HUES64 (cell line): ENCODE results near the gene VPS9D1.

Source experiments
- H3K27ac ChIP-seq: 2 replicates; pipeline ENCODE4 v1.7.0; 2013; ENCODE audit warnings: low read depth, low read length, inconsistent platforms
- H3K27me3 ChIP-seq: 2 replicates; pipeline ENCODE4 v1.6.1; 2013; ENCODE audit warnings: mild to moderate bottlenecking, low read length; ENCODE audit not compliant: insufficient read depth
- H3K36me3 ChIP-seq: 2 replicates; pipeline ENCODE4 v1.6.1; 2013; ENCODE audit warnings: mild to moderate bottlenecking, low read length; ENCODE audit not compliant: insufficient read depth
- H3K4me1 ChIP-seq: 2 replicates; pipeline ENCODE4 v1.6.1; 2013; ENCODE audit warnings: mild to moderate bottlenecking, low read length, moderate library complexity; ENCODE audit not compliant: insufficient read depth
- H3K4me3 ChIP-seq: 2 replicates; pipeline ENCODE4 v1.5.1; 2013; ENCODE audit warnings: mild to moderate bottlenecking, low read length, moderate library complexity
- H3K9ac ChIP-seq: 2 replicates; pipeline ENCODE4 v1.6.1; 2013; ENCODE audit warnings: mild to moderate bottlenecking, low read depth, low read length
- H3K9me3 ChIP-seq: 2 replicates; pipeline ENCODE4 v1.6.1; 2013; ENCODE audit warnings: low read depth, low read length; ENCODE audit not compliant: insufficient read depth
- WGBS: fragments of 150-250, 120-280 bp; methylation state at CpG from one replicate; pipeline ENCODE4 v1.1.7; 2013; ENCODE audit warnings: missing lambda C conversion rate; 5-methylcytosine and 5-hydroxymethylcytosine counted together

VPS9D1 gene

GRCh38 chr16:89742948-89743347 is 22.2 kb upstream of the VPS9D1 start:
- Histone ChIP-seq H3K4me3 (no peak overlapping the region), H3K9ac (no peak overlapping the region), H3K36me3 (peaks cover 95% of the 10 kb centered on the region), H3K27ac (no peak overlapping the region), H3K4me1 (no peaks in the 10 kb centered on the region), H3K27me3 (no peaks in the 10 kb centered on the region), H3K9me3 (no peaks in the 10 kb centered on the region)
- 95% methylated on average over 4 of the region's 4 CpGs for WGBS

- Histone ChIP-seq H3K9me3 (no peaks in the 10 kb centered on the region), H3K36me3 (peaks cover 96% of the 10 kb centered on the region), H3K9ac (no peak overlapping the region), H3K27ac (no peak overlapping the region), H3K4me1 (no peaks in the 10 kb centered on the region), H3K27me3 (no peaks in the 10 kb centered on the region), H3K4me3 (no peak overlapping the region)
- 96% methylated on average over 11 of the region's 11 CpGs for WGBS
Measured at GRCh38 chr16:89741342-89742014, 20.8 kb upstream of the VPS9D1 start.

GRCh38 chr16:89739383-89739782 is 18.7 kb upstream of the VPS9D1 start:
- Histone ChIP-seq H3K36me3 (peaks cover 97% of the 10 kb centered on the region), H3K9ac (no peak overlapping the region), H3K4me3 (no peak overlapping the region), H3K27ac (no peak overlapping the region), H3K27me3 (no peaks in the 10 kb centered on the region), H3K9me3 (no peaks in the 10 kb centered on the region), H3K4me1 (no peaks in the 10 kb centered on the region)
- WGBS, result 93% methylated on average over 9 of the region's 9 CpGs

- no peak overlapping the region for H3K27ac ChIP-seq
- 95% methylated on average over 20 of the region's 20 CpGs for WGBS
- H3K9me3 ChIP-seq, result no peaks in the 10 kb centered on the region
- H3K27me3 ChIP-seq, result no peaks in the 10 kb centered on the region
- no peak overlapping the region for H3K9ac ChIP-seq
- no peak overlapping the region for H3K4me3 ChIP-seq
- H3K4me1 ChIP-seq, result no peaks in the 10 kb centered on the region
- peaks cover 97% of the 10 kb centered on the region for H3K36me3 ChIP-seq
Measured at GRCh38 chr16:89738538-89739317, 18.0 kb upstream of the VPS9D1 start.

GRCh38 chr16:89738072-89738377 is 17.3 kb upstream of the VPS9D1 start:
- no peak overlapping the region for H3K9ac ChIP-seq
- H3K4me1 ChIP-seq, result no peaks in the 10 kb centered on the region
- no peaks in the 10 kb centered on the region for H3K27me3 ChIP-seq
- H3K36me3 ChIP-seq, result peaks cover 98% of the 10 kb centered on the region
- H3K9me3 ChIP-seq, result no peaks in the 10 kb centered on the region
- no peak overlapping the region for H3K27ac ChIP-seq
- 96% methylated on average over 14 of the region's 14 CpGs for WGBS
- no peak overlapping the region for H3K4me3 ChIP-seq

- H3K9me3 ChIP-seq, result no peaks in the 10 kb centered on the region
- no peaks in the 10 kb centered on the region for H3K4me1 ChIP-seq
- H3K27me3 ChIP-seq, result no peaks in the 10 kb centered on the region
- no peak overlapping the region for H3K4me3 ChIP-seq
- no peak overlapping the region for H3K9ac ChIP-seq
- H3K27ac ChIP-seq, result no peak overlapping the region
- WGBS, result 95% methylated on average over 19 of the region's 20 CpGs
- peaks cover 94% of the 10 kb centered on the region for H3K36me3 ChIP-seq
Measured at GRCh38 chr16:89737341-89738071, 16.8 kb upstream of the VPS9D1 start.

- H3K9ac ChIP-seq, result no peak overlapping the region
- H3K4me3 ChIP-seq, result no peak overlapping the region
- 95% methylated on average over 3 of the region's 3 CpGs for WGBS
- peaks cover 85% of the 10 kb centered on the region for H3K36me3 ChIP-seq
- H3K9me3 ChIP-seq, result no peaks in the 10 kb centered on the region
- H3K4me1 ChIP-seq, result no peaks in the 10 kb centered on the region
- H3K27me3 ChIP-seq, result no peaks in the 10 kb centered on the region
- H3K27ac ChIP-seq, result no peak overlapping the region
Measured at GRCh38 chr16:89736554-89736953, 15.9 kb upstream of the VPS9D1 start.

- Histone ChIP-seq H3K9me3 (no peaks in the 10 kb centered on the region), H3K4me3 (no peak overlapping the region), H3K4me1 (no peaks in the 10 kb centered on the region), H3K36me3 (peaks cover 72% of the 10 kb centered on the region), H3K27ac (no peak overlapping the region), H3K27me3 (no peaks in the 10 kb centered on the region), H3K9ac (no peak overlapping the region)
- WGBS, result 90% methylated on average over 21 of the region's 21 CpGs
Measured at GRCh38 chr16:89733792-89734191, 13.1 kb upstream of the VPS9D1 start.

GRCh38 chr16:89733322-89733721 is 12.6 kb upstream of the VPS9D1 start:
- WGBS, result 97% methylated on average over 17 of the region's 17 CpGs
- peaks cover 68% of the 10 kb centered on the region for H3K36me3 ChIP-seq
- no peaks in the 10 kb centered on the region for H3K9me3 ChIP-seq
- no peak overlapping the region for H3K4me3 ChIP-seq
- H3K4me1 ChIP-seq, result no peaks in the 10 kb centered on the region
- no peak overlapping the region for H3K9ac ChIP-seq
- H3K27me3 ChIP-seq, result no peaks in the 10 kb centered on the region
- no peak overlapping the region for H3K27ac ChIP-seq

- WGBS, result 93% methylated on average over 9 of the region's 9 CpGs
- H3K27me3 ChIP-seq, result no peaks in the 10 kb centered on the region
- no peak overlapping the region for H3K9ac ChIP-seq
- no peak overlapping the region for H3K4me3 ChIP-seq
- no peak overlapping the region for H3K27ac ChIP-seq
- no peaks in the 10 kb centered on the region for H3K4me1 ChIP-seq
- H3K9me3 ChIP-seq, result no peaks in the 10 kb centered on the region
- H3K36me3 ChIP-seq, result peaks cover 64% of the 10 kb centered on the region
Measured at GRCh38 chr16:89732918-89733242, 12.2 kb upstream of the VPS9D1 start.

- no peak overlapping the region for H3K4me3 ChIP-seq
- no peak overlapping the region for H3K9ac ChIP-seq
- peaks cover 63% of the 10 kb centered on the region for H3K36me3 ChIP-seq
- WGBS, result 89% methylated on average over 24 of the region's 24 CpGs
- no peaks in the 10 kb centered on the region for H3K27me3 ChIP-seq
- no peaks in the 10 kb centered on the region for H3K4me1 ChIP-seq
- H3K27ac ChIP-seq, result no peak overlapping the region
- no peaks in the 10 kb centered on the region for H3K9me3 ChIP-seq
Measured at GRCh38 chr16:89732142-89732917, 11.6 kb upstream of the VPS9D1 start.
